Measurements from ENCODE around the gene TLCD3B.

- TF ChIP-seq, protein P1, sequence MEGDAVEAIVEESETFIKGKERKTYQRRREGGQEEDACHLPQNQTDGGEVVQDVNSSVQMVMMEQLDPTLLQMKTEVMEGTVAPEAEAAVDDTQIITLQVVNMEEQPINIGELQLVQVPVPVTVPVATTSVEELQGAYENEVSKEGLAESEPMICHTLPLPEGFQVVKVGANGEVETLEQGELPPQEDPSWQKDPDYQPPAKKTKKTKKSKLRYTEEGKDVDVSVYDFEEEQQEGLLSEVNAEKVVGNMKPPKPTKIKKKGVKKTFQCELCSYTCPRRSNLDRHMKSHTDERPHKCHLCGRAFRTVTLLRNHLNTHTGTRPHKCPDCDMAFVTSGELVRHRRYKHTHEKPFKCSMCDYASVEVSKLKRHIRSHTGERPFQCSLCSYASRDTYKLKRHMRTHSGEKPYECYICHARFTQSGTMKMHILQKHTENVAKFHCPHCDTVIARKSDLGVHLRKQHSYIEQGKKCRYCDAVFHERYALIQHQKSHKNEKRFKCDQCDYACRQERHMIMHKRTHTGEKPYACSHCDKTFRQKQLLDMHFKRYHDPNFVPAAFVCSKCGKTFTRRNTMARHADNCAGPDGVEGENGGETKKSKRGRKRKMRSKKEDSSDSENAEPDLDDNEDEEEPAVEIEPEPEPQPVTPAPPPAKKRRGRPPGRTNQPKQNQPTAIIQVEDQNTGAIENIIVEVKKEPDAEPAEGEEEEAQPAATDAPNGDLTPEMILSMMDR (IDR thresholded peaks at IDR 0.05 in 4 of 5, conservative IDR thresholded peaks at IDR 0.05 in 1 of 5) = no peak
- no peak for TF ChIP-seq POLR2A (IDR thresholded peaks at IDR 0.05)
These were observed 37.3 kb upstream of the TLCD3B start for GRCh38 chr16:30068333-30068732.

Data from gastrocnemius medialis (tissue), 4 donors.